GM23338 (cell line): ENCODE results near the gene SLC3A2. TPM values are rescaled to one million over a fixed set of nuclear protein-coding genes. Genes with fewer than 3 reads are reported as not detected.

Source experiments
- ATAC-seq: fragments of 200-7000 bp; cut with Tn5 transposase; 3 replicates; pipeline ENCODE4 v1.9.1; 2020
- DNase-seq: peaks from one replicate; pipeline ENCODE4 v3.0.0-alpha.2; 2015; ENCODE audit warnings: low spot score
- H2AFZ ChIP-seq: fragments of 200-600 bp; sonication (generic); 2 replicates; pipeline ENCODE4 v1.8.0; 2016; ENCODE audit warnings: antibody characterized with exemption, mild to moderate bottlenecking, moderate library complexity
- H3F3A ChIP-seq: fragments of 200-600 bp; sonication (generic); replicated peaks from 2 replicates; pipeline ENCODE4 v1.8.0; 2017; ENCODE audit warnings: antibody characterized with exemption, mixed run types, low read depth
- H3K27ac ChIP-seq: fragments of 200-600 bp; sonication (generic); 2 replicates; pipeline ENCODE4 v1.6.1; 2016; ENCODE audit warnings: low read depth
- H3K27me3 ChIP-seq: fragments of 200-600 bp; sonication (generic); 2 replicates; pipeline ENCODE4 v1.8.0; 2016; ENCODE audit warnings: mild to moderate bottlenecking, mixed run types, moderate library complexity; ENCODE audit not compliant: insufficient read depth
- H3K36me3 ChIP-seq: fragments of 200-600 bp; sonication (generic); 2 replicates; pipeline ENCODE4 v1.8.0; 2016; ENCODE audit warnings: mild to moderate bottlenecking; ENCODE audit not compliant: insufficient read depth
- H3K4me1 ChIP-seq: fragments of 200-600 bp; sonication (generic); 2 replicates; pipeline ENCODE4 v1.8.0; 2016; ENCODE audit warnings: mild to moderate bottlenecking, moderate library complexity; ENCODE audit not compliant: insufficient read depth
- H3K4me2 ChIP-seq: fragments of 200-600 bp; sonication (generic); 2 replicates; pipeline ENCODE4 v1.7.1; 2017; ENCODE audit warnings: mixed run types
- H3K4me3 ChIP-seq: fragments of 200-600 bp; sonication (generic); 2 replicates; pipeline ENCODE4 v1.6.1; 2016; ENCODE audit warnings: mixed run types
- H3K79me2 ChIP-seq: fragments of 200-600 bp; sonication (generic); replicated peaks from 2 replicates; pipeline ENCODE4 v1.8.0; 2017; ENCODE audit warnings: mild to moderate bottlenecking; ENCODE audit not compliant: insufficient read depth
- H3K9me2 ChIP-seq: fragments of 200-600 bp; sonication (generic); 2 replicates; pipeline ENCODE4 v1.8.0; 2017; ENCODE audit not compliant: insufficient read depth
- H4K20me1 ChIP-seq: fragments of 200-600 bp; sonication (generic); replicated peaks from 2 replicates; pipeline ENCODE4 v1.8.0; 2017; ENCODE audit warnings: mild to moderate bottlenecking; ENCODE audit not compliant: insufficient read depth
- H3K27ac Mint-ChIP-seq: 2 replicates; pipeline ENCODE4 v1.8.0; 2020; ENCODE audit warnings: inconsistent platforms, mild to moderate bottlenecking, moderate library complexity, mixed read lengths
- H3K27me3 Mint-ChIP-seq: 3 replicates; pipeline ENCODE4 v1.8.0; 2022; ENCODE audit warnings: low read depth, mild to moderate bottlenecking, moderate library complexity, mixed read lengths, inconsistent platforms; ENCODE audit not compliant: insufficient read depth, poor library complexity
- H3K36me3 Mint-ChIP-seq: 3 replicates; pipeline ENCODE4 v1.8.0; 2021; ENCODE audit warnings: low read depth, mild to moderate bottlenecking, inconsistent platforms, moderate library complexity, mixed read lengths
- H3K4me1 Mint-ChIP-seq: 3 replicates; pipeline ENCODE4 v1.8.0; 2020; ENCODE audit warnings: mild to moderate bottlenecking, inconsistent platforms, mixed read lengths
- H3K4me3 Mint-ChIP-seq: 3 replicates; pipeline ENCODE4 v1.8.0; 2021; ENCODE audit warnings: moderate library complexity, mild to moderate bottlenecking, inconsistent platforms, mixed read lengths
- H3K9me3 Mint-ChIP-seq: 3 replicates; pipeline ENCODE4 v1.8.0; 2020; ENCODE audit warnings: moderate library complexity, mild to moderate bottlenecking, inconsistent platforms, mixed read lengths
- CREB1 ChIP-seq: fragments of 250-450 bp; sonication (Bioruptor Pico); IDR thresholded peaks from 2 replicates; pipeline ENCODE4 v1.5.0; 2020; ENCODE audit warnings: low read depth, mild to moderate bottlenecking, moderate library complexity
- ETS1 ChIP-seq: IDR thresholded peaks from 2 replicates; pipeline ENCODE4 v1.6.1; 2016; ENCODE audit warnings: antibody characterized with exemption
- EZH2 ChIP-seq: fragments of 200-600 bp; sonication (generic); IDR thresholded peaks from one replicate; pipeline ENCODE4 v1.8.0; 2017; ENCODE audit warnings: antibody characterized with exemption, mild to moderate bottlenecking, low read depth; ENCODE audit not compliant: unreplicated experiment
- EZH2phosphoT487 ChIP-seq: fragments of 200-600 bp; sonication (generic); IDR thresholded peaks from one replicate; pipeline ENCODE4 v1.8.1; 2018; ENCODE audit warnings: antibody characterized with exemption; ENCODE audit not compliant: unreplicated experiment
- JUNB ChIP-seq: IDR thresholded peaks from one replicate; pipeline ENCODE4 v1.6.1; 2016; ENCODE audit warnings: antibody characterized with exemption; ENCODE audit not compliant: unreplicated experiment
- NANOG ChIP-seq: IDR thresholded peaks from 2 replicates; pipeline ENCODE4 v1.6.1; 2016; ENCODE audit warnings: antibody characterized with exemption, borderline replicate concordance
- POLR2AphosphoS5 ChIP-seq: IDR thresholded peaks from 2 replicates; pipeline ENCODE4 v1.6.1; 2016; ENCODE audit warnings: antibody characterized with exemption, low read depth
- ZNF114 ChIP-seq: fragments of 250-450 bp; sonication (Bioruptor Pico); IDR thresholded peaks from 2 replicates; pipeline ENCODE4 v1.5.0; 2020; ENCODE audit warnings: mild to moderate bottlenecking, moderate library complexity
- ZNF331 ChIP-seq: fragments of 250-450 bp; sonication (Bioruptor Pico); IDR thresholded peaks from 2 replicates; pipeline ENCODE4 v1.5.0; 2020; ENCODE audit warnings: low read depth, mild to moderate bottlenecking, moderate library complexity
- polyA plus RNA-seq: library from polyadenylated mRNA; unstranded; fragments of >200 nt; fragmentation: Nextera tagmentation; extraction: Ambion mirVana; gene quantifications from 2 replicates; pipeline ENCODE4 v1.2.1, GENCODE V29; 2016
- total RNA-seq: library from RNA; depleted of rRNA; stranded (reverse); fragments of >200 nt; shearing (Covaris generic); gene quantifications from 2 replicates; pipeline ENCODE4 v1.2.3, GENCODE V29; 2014
- TF ChIP-seq, protein P1 (sequence below): fragments of 250-450 bp; sonication (Bioruptor Pico); IDR thresholded peaks from 2 replicates; pipeline ENCODE4 v1.5.0; 2020; ENCODE audit warnings: mild to moderate bottlenecking, moderate library complexity

Gene SLC3A2
- total and polyA plus RNA-seq, 2 experiments from 2014 or later = 240 to 425 TPM

DNA sequence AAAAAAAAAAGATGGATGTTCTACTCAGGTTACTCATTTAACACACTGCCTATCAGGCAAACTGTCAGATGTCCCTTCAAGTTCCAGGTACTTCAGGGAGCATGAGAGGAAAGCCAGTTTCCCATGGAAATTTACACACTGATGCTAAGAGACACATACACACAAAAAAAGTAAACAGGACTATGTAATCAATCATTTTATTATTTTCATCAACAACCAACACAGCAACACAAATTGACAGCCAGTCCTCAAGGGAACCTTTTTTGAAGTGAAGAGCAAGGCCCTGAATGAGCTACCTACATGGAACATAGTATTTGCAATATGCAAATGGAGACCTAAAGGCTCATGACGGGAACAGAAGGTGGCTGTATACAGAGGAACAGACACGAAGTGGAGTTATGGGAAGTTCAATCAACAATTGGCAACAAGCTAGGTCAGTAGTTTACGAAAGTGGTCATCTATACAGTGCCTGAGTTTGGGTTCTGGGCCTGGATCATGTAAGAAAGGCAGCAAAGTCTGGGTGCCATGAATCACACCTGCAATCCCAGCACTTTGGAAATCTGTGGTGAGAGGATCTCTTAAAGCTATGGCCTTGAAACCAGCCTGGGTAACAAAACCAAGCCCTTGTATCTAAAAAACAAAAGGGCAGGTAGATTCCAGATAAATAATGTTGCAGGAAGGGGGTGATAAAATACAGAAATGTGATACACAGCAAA, 28.7 kb upstream of the SLC3A2 start:
- H3K79me2 ChIP-seq = peaks cover 44% of the 10 kb centered on the region
- Mint-ChIP-seq H3K27me3 (peaks cover 69% of the 10 kb centered on the region), H3K4me3 (peak overlapping the region; percentile 98), H3K4me1 (peaks cover 22% of the 10 kb centered on the region; the same call in 2 of the 3 replicates), H3K9me3 (peaks cover 30% of the 10 kb centered on the region), H3K27ac (peak overlapping the region; percentile 72), H3K36me3 (peaks cover 72% of the 10 kb centered on the region)
- peaks cover 58% of the 10 kb centered on the region for H3F3A ChIP-seq
- no peak overlapping the region for H2AFZ ChIP-seq
- H4K20me1 ChIP-seq = peaks cover 21% of the 10 kb centered on the region
- peaks cover 19% of the 10 kb centered on the region; the same call in 1 of the 2 replicates for H3K4me1 ChIP-seq
- peaks cover 36% of the 10 kb centered on the region for H3K36me3 ChIP-seq
- H3K27me3 ChIP-seq = no peaks in the 10 kb centered on the region
- H3K4me2 ChIP-seq = 0 out of 2 replicates have a peak overlapping the region, but pooled peaks have one; percentile 11
- peak overlapping the region; percentile 97 for H3K27ac ChIP-seq
- no peaks in the 10 kb centered on the region for H3K9me2 ChIP-seq
- DNase-seq = peak; percentile 24
- TF ChIP-seq NANOG (0 out of 2 replicates have a peak, but pooled peaks have one; percentile 1), JUNB (no peak)
- H3K4me3 ChIP-seq = peak overlapping the region; percentile 100
- ATAC-seq = no peak

- peaks cover 21% of the 10 kb centered on the region for H4K20me1 ChIP-seq
- H3K4me1 Mint-ChIP-seq = peaks cover 25% of the 10 kb centered on the region; the same call in 2 of the 3 replicates
- H2AFZ ChIP-seq = no peak overlapping the region
- peaks cover 36% of the 10 kb centered on the region for H3K36me3 ChIP-seq
- H3K4me2 ChIP-seq = peak overlapping the region; percentile 100
- H3F3A ChIP-seq = peaks cover 65% of the 10 kb centered on the region
- H3K27ac ChIP-seq = peak overlapping the region; percentile 97
- peaks cover 26% of the 10 kb centered on the region; the same call in 1 of the 2 replicates for H3K4me1 ChIP-seq
- H3K27ac Mint-ChIP-seq = peak overlapping the region; percentile 100
- peak overlapping the region; percentile 98 for H3K4me3 Mint-ChIP-seq
- ATAC-seq = no peak
- H3K27me3 ChIP-seq = no peaks in the 10 kb centered on the region
- no peaks in the 10 kb centered on the region for H3K9me2 ChIP-seq
- peaks cover 75% of the 10 kb centered on the region for H3K36me3 Mint-ChIP-seq
- H3K4me3 ChIP-seq = peak overlapping the region; percentile 100
- peaks cover 72% of the 10 kb centered on the region for H3K27me3 Mint-ChIP-seq
- H3K9me3 Mint-ChIP-seq = peaks cover 25% of the 10 kb centered on the region
- H3K79me2 ChIP-seq = peaks cover 51% of the 10 kb centered on the region
- no peak for DNase-seq
- no peak for TF ChIP-seq ETS1
- TF ChIP-seq CREB1 (CRISPR knock-in tag) = no peak
- no peak for TF ChIP-seq POLR2AphosphoS5
- TF ChIP-seq, protein P1, sequence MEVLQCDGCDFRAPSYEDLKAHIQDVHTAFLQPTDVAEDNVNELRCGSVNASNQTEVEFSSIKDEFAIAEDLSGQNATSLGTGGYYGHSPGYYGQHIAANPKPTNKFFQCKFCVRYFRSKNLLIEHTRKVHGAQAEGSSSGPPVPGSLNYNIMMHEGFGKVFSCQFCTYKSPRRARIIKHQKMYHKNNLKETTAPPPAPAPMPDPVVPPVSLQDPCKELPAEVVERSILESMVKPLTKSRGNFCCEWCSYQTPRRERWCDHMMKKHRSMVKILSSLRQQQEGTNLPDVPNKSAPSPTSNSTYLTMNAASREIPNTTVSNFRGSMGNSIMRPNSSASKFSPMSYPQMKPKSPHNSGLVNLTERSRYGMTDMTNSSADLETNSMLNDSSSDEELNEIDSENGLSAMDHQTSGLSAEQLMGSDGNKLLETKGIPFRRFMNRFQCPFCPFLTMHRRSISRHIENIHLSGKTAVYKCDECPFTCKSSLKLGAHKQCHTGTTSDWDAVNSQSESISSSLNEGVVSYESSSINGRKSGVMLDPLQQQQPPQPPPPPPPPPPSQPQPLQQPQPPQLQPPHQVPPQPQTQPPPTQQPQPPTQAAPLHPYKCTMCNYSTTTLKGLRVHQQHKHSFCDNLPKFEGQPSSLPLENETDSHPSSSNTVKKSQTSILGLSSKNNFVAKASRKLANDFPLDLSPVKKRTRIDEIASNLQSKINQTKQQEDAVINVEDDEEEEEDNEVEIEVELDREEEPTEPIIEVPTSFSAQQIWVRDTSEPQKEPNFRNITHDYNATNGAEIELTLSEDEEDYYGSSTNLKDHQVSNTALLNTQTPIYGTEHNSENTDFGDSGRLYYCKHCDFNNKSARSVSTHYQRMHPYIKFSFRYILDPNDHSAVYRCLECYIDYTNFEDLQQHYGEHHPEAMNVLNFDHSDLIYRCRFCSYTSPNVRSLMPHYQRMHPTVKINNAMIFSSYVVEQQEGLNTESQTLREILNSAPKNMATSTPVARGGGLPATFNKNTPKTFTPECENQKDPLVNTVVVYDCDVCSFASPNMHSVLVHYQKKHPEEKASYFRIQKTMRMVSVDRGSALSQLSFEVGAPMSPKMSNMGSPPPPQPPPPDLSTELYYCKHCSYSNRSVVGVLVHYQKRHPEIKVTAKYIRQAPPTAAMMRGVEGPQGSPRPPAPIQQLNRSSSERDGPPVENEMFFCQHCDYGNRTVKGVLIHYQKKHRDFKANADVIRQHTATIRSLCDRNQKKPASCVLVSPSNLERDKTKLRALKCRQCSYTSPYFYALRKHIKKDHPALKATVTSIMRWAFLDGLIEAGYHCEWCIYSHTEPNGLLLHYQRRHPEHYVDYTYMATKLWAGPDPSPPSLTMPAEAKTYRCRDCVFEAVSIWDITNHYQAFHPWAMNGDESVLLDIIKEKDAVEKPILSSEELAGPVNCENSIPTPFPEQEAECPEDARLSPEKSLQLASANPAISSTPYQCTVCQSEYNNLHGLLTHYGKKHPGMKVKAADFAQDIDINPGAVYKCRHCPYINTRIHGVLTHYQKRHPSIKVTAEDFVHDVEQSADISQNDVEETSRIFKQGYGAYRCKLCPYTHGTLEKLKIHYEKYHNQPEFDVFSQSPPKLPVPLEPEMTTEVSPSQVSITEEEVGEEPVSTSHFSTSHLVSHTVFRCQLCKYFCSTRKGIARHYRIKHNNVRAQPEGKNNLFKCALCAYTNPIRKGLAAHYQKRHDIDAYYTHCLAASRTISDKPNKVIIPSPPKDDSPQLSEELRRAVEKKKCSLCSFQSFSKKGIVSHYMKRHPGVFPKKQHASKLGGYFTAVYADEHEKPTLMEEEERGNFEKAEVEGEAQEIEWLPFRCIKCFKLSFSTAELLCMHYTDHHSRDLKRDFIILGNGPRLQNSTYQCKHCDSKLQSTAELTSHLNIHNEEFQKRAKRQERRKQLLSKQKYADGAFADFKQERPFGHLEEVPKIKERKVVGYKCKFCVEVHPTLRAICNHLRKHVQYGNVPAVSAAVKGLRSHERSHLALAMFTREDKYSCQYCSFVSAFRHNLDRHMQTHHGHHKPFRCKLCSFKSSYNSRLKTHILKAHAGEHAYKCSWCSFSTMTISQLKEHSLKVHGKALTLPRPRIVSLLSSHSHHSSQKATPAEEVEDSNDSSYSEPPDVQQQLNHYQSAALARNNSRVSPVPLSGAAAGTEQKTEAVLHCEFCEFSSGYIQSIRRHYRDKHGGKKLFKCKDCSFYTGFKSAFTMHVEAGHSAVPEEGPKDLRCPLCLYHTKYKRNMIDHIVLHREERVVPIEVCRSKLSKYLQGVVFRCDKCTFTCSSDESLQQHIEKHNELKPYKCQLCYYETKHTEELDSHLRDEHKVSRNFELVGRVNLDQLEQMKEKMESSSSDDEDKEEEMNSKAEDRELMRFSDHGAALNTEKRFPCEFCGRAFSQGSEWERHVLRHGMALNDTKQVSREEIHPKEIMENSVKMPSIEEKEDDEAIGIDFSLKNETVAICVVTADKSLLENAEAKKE = no peak
- no peak for TF ChIP-seq ZNF331 (CRISPR knock-in tag)
- TF ChIP-seq EZH2phosphoT487 = no peak
- TF ChIP-seq ZNF114 (CRISPR knock-in tag) = no peak
- TF ChIP-seq EZH2 = no peak
- no peak for TF ChIP-seq JUNB
- no peak for TF ChIP-seq NANOG
Measured at GRCh38 chr11:62852523-62853188, 28.0 kb upstream of the SLC3A2 start.
